Right forelimb (tissue), 1 donor: ENCODE measurements around the gene COL9A2.
A peak's percentile ranks its signal among the peaks of the same experiment; 100 is the strongest.

Experiments used
- DNase-seq: peaks from one replicate; pipeline ENCODE4 v3.0.0-alpha.2; 2018

COL9A2 gene

DNA sequence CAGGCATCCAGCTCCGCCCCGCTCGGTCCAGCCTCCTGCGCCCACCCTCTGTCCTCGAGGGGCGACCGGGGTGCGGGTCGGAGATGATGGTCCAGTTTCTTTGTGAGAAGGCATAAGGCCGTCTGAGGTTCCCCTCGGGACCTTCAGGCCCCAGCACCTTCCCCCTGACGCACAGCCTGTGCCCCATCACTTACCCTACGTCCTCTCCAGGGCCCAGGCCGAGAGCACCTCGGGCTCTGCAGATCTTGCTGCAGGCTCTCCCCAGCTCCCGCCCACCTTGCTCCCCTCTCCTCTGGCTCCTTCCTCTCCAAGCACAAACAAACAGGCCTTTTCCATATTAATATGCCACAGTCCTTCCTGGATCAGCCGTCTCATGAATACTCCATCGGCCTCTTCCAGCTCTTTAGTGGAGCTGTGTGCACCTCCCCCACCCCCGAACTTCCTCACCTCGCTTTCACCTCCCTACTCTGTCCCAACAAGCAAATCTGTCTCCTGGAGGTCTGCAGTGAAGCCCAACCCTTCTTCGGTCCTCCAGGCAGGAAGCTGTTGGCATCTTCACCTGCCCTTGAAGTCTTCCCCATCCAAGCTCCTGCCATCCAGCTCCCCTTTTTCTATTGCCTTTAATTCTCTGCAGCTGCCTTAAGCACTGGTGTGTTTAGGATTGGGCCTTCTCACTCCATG, 448 bp upstream of the COL9A2 start:
- DNase-seq, result no peak

DNA sequence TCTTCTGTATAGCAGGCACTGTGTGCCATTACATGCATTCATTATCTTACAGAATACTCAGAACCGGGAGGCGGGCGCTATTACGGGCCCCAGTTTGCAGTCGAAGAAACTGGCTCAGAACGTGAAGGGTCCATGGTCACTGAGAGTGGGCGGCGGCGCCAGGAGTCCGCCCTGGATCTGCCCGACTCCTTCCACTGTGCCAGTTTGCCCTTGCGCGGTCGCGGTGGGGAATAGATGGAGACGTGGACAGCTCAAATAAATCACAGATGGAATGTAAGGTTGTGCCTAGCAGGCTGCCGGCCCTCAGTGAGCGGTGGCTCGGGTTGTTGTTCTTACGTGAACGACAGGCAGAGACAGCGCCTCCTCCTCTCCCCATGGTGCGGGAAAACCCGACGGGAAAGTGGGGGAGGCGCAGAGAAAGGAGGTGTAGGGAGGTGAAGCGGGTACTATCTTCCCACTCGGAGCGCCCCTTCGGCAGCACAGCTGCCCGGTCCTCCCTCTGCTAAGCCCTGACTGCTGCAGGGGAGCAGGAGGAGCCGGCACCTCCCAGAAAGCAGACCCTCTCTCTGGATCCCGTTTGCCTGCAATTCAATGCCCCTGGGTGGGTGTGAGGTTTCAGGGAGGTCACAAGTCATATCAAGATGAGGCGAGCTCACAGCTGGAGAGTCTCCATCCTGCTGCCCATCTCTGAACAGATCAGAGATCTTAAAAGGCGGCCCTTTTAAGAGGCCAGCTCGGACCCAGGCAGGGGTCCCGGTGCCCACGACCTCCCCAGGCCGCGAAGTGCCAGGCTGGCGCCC, 1.1 kb downstream of the COL9A2 start:
- DNase-seq, result peak; percentile 64

DNA sequence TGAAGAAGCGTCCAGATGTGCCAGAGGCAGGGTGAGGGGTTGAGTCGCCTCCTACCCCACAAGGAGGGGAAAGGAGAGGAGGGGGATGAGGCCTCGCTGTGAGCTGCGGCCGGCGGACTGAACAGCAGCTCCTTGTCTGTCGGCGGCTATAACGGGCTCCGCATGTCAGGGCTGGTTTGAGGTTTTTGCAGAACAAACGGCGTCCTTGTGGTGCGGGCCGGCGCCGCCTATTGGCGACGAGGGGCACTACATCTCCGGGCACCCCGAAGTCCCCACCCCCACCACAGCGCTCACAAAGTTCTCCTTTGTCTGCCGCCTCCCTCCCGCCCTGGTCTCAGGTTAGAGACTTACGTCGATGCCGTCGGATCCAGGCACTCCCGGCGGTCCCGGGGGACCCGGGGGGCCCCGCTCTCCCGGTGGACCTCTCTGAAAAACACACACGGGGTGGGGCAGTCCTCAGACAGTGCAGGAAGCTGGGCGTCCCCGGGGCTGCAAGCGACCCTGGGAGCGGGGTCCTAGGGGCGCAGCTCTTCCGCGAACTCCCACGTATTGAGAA, 1.8 kb downstream of the COL9A2 start:
- DNase-seq, result peak; percentile 90

DNA sequence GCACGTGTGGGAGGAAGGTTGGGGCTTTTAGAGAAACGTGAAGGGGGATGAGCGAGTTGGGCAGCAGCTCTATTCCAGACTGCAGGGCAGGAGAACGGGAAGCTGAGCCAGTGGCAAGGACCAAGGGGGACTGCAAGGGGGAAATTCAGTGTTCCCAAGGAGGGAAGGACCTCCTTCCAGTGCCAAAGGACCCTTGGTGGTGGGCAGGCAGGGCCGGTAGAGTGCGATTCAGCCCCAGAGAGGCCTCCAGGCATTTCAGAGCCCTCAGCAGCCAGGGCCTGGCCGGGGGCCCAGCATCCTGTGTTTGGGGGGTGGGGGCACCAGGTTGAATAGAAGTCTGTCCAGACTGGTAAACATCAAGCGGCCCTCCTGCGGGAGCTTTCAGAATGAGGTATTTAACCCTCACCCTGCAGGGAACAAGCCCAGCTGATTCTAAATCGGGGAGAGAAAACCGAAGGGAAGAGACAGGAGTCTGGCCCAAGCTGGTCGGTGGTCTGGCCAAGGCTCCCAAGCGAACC, 2.3 kb downstream of the COL9A2 start:
- DNase-seq, result no peak

DNA sequence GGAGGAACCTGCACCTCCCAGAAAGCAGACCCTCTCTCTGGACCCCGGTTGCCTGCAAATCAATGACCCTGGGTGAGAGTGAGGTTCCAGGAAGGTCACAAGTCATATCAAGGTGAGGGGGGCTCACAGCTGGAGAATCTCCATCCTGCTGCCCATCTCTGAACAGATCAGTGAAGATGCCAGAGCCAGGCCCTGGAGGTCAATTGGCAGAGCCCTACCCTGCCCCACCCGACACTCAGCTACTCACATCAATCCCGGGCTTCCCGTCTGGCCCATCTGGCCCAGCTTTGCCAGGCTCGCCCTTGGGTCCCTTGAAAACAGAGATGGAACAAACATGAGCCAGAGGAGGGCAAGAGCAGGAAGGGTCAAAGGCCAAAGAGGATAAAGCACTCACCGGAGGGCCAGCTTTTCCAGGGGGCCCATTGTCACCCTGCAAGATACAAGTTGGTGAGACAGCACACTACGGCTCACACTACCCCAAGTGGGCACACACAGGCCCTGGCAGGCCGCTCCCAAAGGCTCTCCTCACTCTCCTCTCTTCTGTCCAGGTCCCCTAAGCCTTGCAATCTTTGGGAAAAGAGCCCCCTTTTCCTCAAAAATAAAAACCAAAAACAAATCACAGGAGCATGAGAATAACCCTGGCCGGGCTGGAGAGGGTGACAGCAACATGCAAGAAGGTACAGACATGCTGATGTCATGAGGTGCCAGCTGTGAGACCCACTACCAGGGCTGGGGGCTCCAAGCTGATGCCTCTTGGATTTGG, 2.9 kb downstream of the COL9A2 start:
- DNase-seq, result no peak

DNA sequence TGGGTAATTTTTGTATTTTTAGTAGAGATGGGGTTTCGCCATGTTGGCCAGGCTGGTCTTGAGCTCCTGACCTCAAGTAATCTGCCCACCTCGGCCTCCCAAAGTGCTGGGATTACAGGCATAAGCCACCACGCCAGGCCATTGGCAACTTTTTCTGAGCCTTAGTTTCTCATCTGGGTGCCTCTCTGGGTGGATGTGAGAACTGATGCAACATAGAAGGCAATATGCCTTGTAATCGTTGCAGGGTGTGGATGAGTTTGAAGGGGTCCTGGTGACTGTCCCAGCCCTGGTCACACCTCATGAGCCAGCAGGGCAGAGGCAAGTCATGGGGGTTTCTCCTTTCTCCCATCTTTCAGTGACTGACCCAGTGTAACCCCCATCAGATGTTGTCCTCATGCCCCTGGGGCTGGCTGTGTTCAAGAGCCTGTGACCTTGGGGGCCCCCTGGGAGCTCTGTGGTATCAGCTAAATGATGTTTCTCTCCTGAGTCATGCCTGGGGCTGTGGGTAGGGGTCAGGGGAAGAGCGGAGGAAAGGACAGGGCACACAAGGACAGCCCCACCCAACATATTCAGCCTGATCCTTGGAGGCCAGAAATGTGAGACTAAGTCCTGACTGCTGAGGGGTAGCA, 3.6 kb downstream of the COL9A2 start:
- no peak for DNase-seq

DNA sequence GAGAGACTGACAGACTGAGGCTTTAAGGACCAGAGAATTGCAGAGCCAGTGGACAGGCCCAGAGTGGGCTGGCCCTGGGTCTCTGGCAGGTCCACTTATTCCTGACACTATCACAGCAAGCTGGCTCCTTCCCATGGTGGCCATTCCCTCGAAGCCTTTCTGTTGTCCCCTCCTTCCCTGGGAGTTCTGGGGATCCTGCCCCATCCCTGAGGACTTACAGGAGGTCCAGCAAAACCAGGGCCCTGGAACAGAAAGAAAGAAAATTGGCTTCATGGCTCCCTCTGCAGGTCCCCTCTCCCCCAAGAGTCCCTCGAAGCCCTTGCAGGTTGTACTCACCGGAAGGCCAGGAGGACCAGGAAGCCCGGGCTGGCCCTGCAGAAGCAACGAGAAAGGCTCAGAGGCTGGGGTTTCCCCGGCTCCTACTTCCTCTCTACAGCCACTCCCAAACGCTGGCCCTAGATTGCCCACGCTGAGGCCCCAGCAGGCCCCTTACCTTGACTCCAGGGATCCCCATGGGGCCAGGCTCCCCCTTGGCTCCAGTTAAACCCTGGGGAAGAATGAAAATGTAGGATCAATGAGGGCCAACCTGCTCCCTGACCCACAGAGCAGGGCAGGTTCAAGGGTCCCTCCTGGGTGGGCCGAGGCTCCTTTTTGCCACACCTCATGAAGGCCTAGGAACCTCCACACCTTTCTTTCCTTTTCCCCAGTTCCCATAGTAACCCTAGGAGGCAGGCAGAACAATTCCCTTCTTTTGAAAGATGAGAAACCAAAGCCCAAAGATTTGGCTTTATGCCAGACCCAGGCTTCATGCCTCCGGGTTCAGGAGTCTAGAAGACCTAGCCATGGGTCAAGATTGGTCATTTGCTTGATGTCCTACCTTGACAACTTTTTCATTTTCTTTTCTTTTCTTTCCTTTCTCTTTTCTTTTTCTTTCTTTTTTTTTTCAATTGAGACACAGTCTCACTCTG, 4.6 kb downstream of the COL9A2 start:
- no peak for DNase-seq

DNA sequence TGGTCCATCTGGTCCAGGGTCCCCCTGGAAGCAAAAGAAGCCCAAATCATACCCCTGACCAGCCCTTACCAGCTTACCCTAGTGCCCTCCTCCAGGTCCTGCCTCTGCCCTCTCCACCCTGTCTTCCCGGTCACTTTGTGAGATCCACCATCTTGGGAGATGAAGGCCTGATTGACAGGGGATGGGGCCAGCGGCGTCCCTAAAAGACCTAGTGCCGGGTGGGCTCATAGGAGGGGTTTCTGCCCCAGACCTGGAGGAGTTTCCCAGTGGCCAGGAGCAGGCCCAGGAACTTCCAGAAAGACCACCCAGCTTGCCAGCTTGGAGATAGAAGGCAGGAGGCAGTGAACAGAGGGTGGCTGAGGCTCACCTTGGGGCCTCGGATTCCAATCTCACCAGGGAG, 5.4 kb downstream of the COL9A2 start:
- no peak for DNase-seq

DNA sequence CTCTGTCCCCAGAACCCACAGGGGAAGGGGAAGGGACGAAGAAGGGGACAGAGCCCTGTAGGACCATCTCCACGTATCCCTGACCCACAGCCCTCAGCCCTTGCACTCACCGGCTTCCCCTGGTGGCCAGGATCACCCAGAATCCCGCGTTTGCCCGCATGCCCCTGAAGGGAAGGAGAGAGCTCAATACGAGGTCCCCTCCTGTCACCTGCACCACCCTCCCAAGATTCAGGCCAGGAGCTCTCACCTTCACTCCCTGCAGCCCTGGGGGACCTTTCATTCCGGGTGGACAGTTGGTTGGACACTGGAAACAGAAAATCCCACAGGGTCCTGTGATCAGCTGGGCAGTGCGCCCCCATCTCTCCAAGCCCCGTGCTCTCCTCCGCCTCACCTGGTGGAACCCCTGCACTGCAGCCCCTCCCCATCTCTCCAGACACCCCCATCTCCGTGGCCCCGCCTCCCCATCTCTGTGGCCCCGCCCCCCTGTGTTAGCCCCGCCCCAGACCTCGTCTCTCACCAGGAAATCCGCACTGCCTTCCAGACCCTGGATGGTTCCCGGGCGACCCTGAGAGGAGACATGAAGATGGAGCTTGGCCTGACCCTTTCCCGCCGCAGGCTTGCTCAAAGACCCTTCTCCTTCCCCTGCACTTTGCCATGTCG, 6.0 kb downstream of the COL9A2 start:
- DNase-seq, result no peak

DNA sequence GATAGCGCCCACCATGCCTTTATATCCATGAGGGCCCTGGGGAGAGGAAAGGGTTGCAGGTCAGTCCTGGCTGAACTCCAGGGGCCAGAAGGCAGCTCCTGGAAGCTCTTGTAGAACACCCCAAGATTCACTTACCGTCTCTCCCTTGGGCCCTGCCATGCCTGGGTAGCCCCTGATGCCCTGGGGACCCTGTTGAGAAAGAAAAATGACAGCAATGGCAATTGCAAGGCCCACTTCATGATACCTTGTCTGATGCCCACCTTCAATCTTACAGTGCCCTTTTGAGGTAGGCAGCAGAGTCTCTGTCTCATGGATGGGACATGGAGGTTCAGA, 7.0 kb downstream of the COL9A2 start:
- DNase-seq, result no peak

DNA sequence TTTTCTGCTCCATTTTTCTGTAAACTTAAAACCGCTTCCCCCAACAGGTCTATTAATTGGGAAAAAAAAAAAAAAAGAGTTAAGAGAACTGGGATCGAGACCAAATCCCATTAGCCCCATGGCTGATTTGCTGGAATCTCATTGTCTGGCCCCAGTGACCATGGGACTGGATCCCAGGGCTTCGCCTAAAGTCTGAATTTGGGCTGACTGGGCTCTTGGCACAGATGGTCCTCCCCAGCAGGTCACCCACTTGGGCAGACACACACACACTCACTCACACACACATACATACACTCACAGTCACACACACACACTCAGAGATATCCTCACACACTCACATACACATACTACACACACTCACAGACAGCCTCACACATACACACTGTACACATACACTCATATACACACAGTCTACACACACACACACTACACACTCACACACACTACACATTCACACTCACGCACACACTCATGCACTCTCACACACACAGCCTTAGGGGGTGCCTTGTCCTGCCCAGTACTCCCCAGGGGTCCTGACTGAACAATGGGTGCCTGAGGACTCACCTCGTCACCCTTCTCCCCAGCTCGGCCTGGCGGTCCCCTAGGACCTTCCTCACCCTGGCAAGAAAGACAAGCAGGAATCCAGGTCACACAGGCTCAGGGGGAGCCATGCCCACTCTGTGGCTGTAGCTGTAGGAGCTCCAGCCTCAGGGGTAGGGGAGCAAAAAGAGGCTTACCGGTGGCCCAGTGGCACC, 7.5 kb downstream of the COL9A2 start:
- no peak for DNase-seq

DNA sequence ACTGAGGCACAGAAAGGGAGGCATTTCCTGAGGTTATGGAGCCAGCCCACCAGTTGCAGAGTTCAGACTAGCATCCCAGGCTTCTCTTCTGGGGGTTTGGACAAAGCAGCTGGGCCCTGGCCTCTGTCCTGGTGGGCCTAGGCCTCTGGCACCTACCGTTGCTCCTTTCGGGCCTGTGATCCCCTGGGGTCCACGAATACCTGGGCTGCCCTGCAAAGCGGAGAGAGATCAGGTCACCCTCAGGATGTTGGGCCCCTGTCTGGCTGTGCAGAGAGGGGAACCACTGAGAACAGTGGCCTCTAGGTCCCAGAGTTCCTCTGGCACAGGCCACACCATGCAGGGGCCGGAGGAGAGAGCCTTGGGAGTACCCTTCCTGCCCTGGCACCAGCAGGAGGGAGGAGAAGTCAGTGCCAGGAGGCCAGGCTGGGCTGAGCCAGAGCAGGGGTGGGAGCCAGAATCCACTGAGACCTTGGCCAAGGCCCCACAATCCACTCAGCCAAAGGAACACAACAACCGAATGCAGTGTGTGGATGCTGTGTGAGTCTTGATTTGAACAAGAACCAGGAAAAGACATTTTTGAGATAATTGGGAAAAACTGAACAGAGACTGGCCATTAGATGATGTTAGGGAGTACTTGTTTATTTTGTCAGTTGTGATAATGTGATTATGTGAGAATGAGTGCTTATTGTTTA, 8.9 kb downstream of the COL9A2 start:
- DNase-seq, result no peak

DNA sequence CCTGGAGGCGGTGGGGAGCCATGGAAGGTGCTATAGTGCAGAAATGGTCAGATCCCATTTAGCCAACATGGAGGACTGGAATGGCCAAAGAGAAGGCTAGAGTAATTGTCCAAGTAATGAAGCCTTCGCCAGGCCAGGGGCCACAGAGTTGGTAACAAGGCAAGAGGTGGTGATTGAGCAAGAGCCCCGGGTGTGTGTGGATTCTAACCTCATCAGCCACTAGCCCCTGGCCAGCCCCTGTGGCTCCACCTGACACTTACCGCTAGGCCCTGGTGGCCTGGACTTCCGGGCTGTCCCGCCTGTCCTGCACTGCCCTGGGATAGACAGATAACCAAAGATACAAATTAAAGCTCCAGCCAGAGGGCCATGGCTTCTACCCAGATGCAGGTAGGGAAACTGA, 9.9 kb downstream of the COL9A2 start:
- no peak for DNase-seq

DNA sequence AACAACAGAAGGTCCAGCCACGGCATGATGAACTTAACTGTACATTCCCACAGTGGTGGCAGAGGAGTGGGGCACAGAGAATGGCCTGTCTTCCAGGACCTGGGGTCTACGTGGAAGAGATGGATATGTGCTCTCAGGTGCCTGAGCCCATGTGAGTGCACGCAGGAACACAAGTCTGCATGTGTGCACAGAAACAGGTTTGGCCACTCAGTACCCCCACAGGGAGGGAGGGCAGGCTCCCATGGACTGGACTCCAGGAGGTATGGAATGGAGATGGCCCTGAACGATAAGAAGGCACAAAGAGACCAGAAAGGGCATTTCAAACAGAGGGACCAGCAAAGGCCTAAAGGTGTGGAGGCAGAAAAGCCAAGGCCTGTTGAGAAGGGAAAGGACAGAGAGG, 10.8 kb downstream of the COL9A2 start:
- no peak for DNase-seq

DNA sequence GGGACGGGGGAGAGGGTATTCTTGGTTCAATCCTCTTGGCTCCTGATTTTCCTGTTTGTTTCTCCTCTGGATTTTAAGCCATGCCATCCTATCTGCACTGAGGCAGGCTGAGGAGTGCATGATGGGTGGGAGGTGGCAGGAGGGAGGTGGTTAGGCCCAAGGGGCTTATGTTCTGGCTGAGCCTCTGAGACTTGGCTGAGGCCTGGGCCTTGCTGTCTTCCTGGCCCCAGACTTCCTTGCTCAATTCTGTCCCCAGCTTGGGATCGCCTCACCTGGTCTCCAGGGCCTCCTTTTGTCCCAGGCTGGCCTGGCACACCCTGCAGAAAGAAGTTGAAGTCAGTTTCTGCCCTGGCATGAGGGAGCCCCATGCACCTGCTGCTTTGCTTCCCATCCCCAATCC, 11.2 kb downstream of the COL9A2 start:
- DNase-seq, result no peak

DNA sequence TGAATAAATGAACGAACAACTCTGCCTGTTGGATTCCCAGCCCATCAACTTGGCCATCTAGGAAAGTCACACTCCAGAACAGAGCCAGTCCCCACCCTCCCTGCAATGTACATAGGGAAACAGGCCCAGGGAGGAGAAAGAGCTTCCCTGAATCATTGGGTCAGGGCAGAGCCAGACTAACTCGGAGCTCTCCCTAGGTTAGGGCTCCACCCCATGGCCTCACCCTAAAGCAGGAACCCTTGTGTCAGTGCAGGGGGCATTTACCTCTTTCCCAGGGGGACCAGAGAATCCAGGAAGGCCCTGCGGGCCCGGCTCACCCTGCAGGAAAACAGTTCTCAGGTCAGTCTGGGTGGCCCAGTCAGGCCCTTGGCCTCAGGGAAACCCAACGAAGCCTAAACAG, 11.6 kb downstream of the COL9A2 start:
- DNase-seq, result no peak

DNA sequence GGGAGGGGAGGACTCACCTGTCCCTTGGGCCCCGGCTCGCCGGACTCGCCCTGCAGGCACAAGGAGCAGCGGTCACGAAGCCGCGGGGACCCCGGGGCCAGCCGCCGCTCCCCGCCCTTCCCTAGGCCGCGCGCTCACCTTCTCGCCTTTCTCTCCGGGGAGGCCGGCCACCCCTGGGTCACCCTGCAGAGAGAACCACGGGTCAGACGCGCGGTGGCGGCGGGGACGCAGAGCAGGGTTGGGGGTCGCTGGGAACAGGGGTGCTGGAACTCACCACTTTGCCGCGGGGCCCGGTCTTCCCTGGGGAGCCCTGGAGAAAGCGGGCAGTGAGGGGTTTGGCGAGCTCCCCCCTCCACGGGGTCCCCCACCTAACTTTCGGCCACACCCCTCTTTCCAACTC, 13.3 kb downstream of the COL9A2 start:
- DNase-seq, result no peak

DNA sequence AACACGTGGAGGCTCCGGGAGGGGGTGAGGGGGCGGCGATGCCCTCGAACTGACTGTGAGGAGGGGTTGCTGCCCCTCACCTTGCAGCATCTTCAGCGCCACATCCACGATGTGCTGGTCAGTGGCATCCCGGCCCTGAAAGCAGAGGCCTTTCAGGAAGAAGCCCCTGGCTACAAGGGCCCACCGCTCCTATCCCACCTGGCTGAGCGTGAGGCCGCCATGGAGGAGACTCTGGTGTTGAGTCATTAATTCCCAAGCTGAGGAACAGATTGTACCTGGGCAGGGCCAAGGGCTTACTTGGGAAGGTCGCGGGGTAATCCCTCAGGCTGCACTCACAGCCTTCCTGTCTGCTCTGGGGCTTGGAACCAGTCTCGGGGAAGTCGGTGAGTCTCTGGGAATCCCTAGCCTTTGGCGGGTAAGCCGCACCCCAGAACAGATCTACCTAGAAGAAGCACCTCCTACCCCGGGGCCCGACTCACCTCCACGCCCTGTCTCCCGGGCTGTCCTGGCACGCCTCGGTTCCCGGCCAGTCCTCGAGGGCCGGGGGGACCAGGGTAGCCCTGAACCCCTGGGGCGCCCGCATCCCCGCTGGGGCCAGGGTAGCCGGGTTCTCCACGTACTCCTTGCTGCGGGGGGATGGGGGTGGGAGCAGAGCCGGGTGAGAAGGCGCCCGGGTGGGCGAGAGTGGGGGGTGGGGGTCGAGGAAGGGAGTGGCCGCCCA, 13.9 kb downstream of the COL9A2 start:
- no peak for DNase-seq

DNA sequence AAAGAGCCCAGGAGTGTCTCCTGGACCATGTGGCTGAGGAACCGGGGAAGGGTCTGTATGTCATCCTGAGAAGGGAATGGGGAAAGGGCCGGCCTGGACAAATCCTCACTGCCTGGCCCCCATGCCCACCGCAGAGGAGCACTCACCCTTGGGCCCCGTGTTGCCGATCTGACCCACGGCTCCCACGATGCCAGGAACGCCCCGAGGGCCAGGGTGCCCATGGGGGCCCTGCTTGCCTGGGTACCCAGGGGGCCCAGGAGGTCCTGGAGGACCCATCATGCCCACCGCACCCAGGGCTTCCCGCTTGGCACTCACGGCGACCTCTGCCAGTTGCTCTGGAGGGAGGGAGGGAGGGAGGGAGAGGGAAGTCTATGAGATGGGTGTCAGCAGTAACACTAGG, 14.6 kb downstream of the COL9A2 start:
- no peak for DNase-seq
